Lung (tissue), 16 donors: ENCODE data around the gene ENDOV. TPM values are rescaled to one million over a fixed set of nuclear protein-coding genes. Genes with fewer than 3 reads are reported as not detected.

Source experiments
- ATAC-seq: fragments of 200-7000 bp; cut with Tn5 transposase; one replicate; pipeline ENCODE4 v1.9.1; 2020; ENCODE audit warnings: moderate number of reproducible peaks; ENCODE audit not compliant: insufficient read depth, low FRiP score
- DNase-seq, 3 donors: peaks; one replicate each; pipeline ENCODE4 v3.0.0-alpha.2; 2013 to 2017
- H3K27ac ChIP-seq, 2 donors: one replicate each; pipeline ENCODE4 v1.5.1; 2013; ENCODE audit warnings: mild to moderate bottlenecking in 2 of 2, moderate library complexity in 2 of 2, control low read depth in 1 of 2, inconsistent platforms in 1 of 2, low read depth in 1 of 2, low read length in 1 of 2
- H3K27me3 ChIP-seq, 3 donors: one replicate each; pipeline ENCODE4 v1.5.1; 2013; ENCODE audit warnings: low read length in 2 of 3; ENCODE audit not compliant: control insufficient read depth in 3 of 3, insufficient read depth in 3 of 3
- H3K36me3 ChIP-seq, 4 donors: one replicate each; pipeline ENCODE4 v1.5.1; 2013; ENCODE audit warnings: low read length in 4 of 4, mild to moderate bottlenecking in 1 of 4, moderate library complexity in 1 of 4; ENCODE audit not compliant: control insufficient read depth in 4 of 4, insufficient read depth in 4 of 4
- H3K4me1 ChIP-seq, 5 donors: one replicate each; pipeline ENCODE4 v1.5.1; 2013; ENCODE audit warnings: low read length in 5 of 5, mild to moderate bottlenecking in 2 of 5, moderate library complexity in 1 of 5; ENCODE audit not compliant: control insufficient read depth in 5 of 5, insufficient read depth in 5 of 5
- H3K4me3 ChIP-seq: one replicate; pipeline ENCODE4 v1.5.1; 2013; ENCODE audit warnings: mild to moderate bottlenecking, control low read depth, moderate library complexity
- H3K9ac ChIP-seq, 2 donors: one replicate each; pipeline ENCODE4 v1.5.1; 2013; ENCODE audit warnings: low read length in 2 of 2, control low read depth in 1 of 2; ENCODE audit not compliant: insufficient read depth in 1 of 2
- H3K9me3 ChIP-seq, 4 donors: one replicate each; pipeline ENCODE4 v1.5.1; 2013; ENCODE audit warnings: low read length in 3 of 4, mild to moderate bottlenecking in 1 of 4, moderate library complexity in 1 of 4; ENCODE audit not compliant: control insufficient read depth in 4 of 4, insufficient read depth in 3 of 4
- CTCF ChIP-seq: IDR thresholded peaks from 2 replicates; pipeline ENCODE4 v1.5.1; 2012; ENCODE audit warnings: mild to moderate bottlenecking; ENCODE audit errors: control extremely low read depth, extremely low read depth
- WGBS, 2 donors: extraction: QIAGEN DNeasy Blood & Tissue Kit; methylation state at CpG; one replicate each; pipeline ENCODE4 v1.1.7; 2013; 5-methylcytosine and 5-hydroxymethylcytosine counted together
- long read RNA-seq, 5 donors: transcript quantifications; one replicate each; lab custom pipeline, GENCODE V29; 2026
- polyA plus RNA-seq, 2 donors: library from polyadenylated mRNA; stranded (reverse); fragments of 200-250 nt; gene quantifications; one replicate each; pipeline ENCODE4 v1.2.1, GENCODE V29; 2013
- total RNA-seq, 2 donors: library from RNA; depleted of rRNA in 1 of 2; stranded (reverse); fragments of >200 nt in 1 of 2; gene quantifications; one replicate each; pipeline ENCODE4 v1.2.1, GENCODE V29; 2014 to 2021
- donor health status: control.
- donor health status: control.
- donor health status: Bipolar disorder and iron deficiency.
- donor health status: healthy.
- donor health status: DM: yes; HTN: yes; CAD: no.

ENDOV gene
- 10 to 100 TPM; 21.7 to 28.8 TPM for total RNA-seq
- polyA plus RNA-seq = 10 to 100 TPM; 11.8 to 23.0 TPM
- long read RNA-seq, donor 1, partial matches to known transcripts = 0 of 3 reads
- long read RNA-seq, donor 1, other reads (novel, unspliced or antisense) = 0 of 3 reads
- long read RNA-seq, donor 2, partial matches to known transcripts = 0 of 3 reads
- long read RNA-seq, donor 2, other reads (novel, unspliced or antisense) = 0 of 3 reads
- long read RNA-seq, donor 3, partial matches to known transcripts = 0 of 3 reads
- long read RNA-seq, donor 3, other reads (novel, unspliced or antisense) = 0 of 3 reads
- long read RNA-seq, donor 4, partial matches to known transcripts = 0 of 2 reads
- long read RNA-seq, donor 4, other reads (novel, unspliced or antisense) = 0 of 2 reads
- long read RNA-seq, donor 5, partial matches to known transcripts = 0 of 7 reads
- long read RNA-seq, donor 5, other reads (novel, unspliced or antisense) = 0 of 7 reads

- DNase-seq = peak; percentile 95 to 98 (median 97)
- no peaks in the 10 kb centered on the region for H3K9me3 ChIP-seq
- ATAC-seq = peak; percentile 94
- H3K4me1 ChIP-seq = peaks cover 0 to 17% (median 11%) of the 10 kb centered on the region in 5 donors
- peak within 1 kb of the TSS; percentile 77 for H3K4me3 ChIP-seq
- 0% methylated on average over 90 to 97 of the region's 97 CpGs for WGBS, 2 donors
- peak within 1 kb of the TSS; percentile 89 to 92 for H3K27ac ChIP-seq
- peaks cover 0 to 26% (median 2%) of the 10 kb centered on the region in 4 donors for H3K36me3 ChIP-seq
- no peak for TF ChIP-seq CTCF
- H3K27me3 ChIP-seq = no peaks in the 10 kb centered on the region
- H3K9ac ChIP-seq = peak within 1 kb of the TSS; percentile 79 to 84
Measured at GRCh38 chr17:80414803-80415625, at the start of gene ENDOV. Gene ENDOV, plus strand, starts transcription at chr17:80415167. Its CDS starts 28 bp downstream, at chr17:80415195.

GRCh38 chr17:80365983-80366382, 49.0 kb upstream of the ENDOV start:
- Histone ChIP-seq H3K9ac (no peak overlapping the region), H3K27ac (no peak overlapping the region), H3K9me3 (no peaks in the 10 kb centered on the region), H3K36me3 (peaks cover 24 to 64% (median 51%) of the 10 kb centered on the region in 4 donors), H3K4me1 (peaks cover 0 to 7% (median 0%) of the 10 kb centered on the region in 5 donors), H3K4me3 (no peak overlapping the region), H3K27me3 (no peaks in the 10 kb centered on the region)
- WGBS, 2 donors = 72 to 83% methylated on average over 11 of the region's 11 CpGs
- no peak for TF ChIP-seq CTCF
- ATAC-seq (no peak), DNase-seq (no peak)

GRCh38 chr17:80367503-80367902, 47.5 kb upstream of the ENDOV start:
- Histone ChIP-seq H3K27me3 (no peaks in the 10 kb centered on the region), H3K36me3 (peaks cover 28 to 61% (median 48%) of the 10 kb centered on the region in 4 donors), H3K9ac (no peak overlapping the region), H3K4me3 (no peak overlapping the region), H3K9me3 (no peaks in the 10 kb centered on the region), H3K27ac (no peak overlapping the region), H3K4me1 (peaks cover 0 to 6% (median 0%) of the 10 kb centered on the region in 5 donors)
- 92 to 96% methylated on average over 17 of the region's 17 CpGs for WGBS, 2 donors
- DNase-seq (no peak), ATAC-seq (no peak)
- TF ChIP-seq CTCF = no peak
